C4-2B (cell line): Measurements from ENCODE around the gene ME3.

Source experiments
- ZFX ChIP-seq: fragments of 450-650 bp; IDR thresholded peaks from 2 replicates; pipeline ENCODE4 v1.6.1; 2017
- TF ChIP-seq, protein P1 (sequence below): fragments of 450-650 bp; conservative IDR thresholded peaks from 2 replicates; pipeline ENCODE4 v1.5.1; 2017; ENCODE audit warnings: mild to moderate bottlenecking

DNA sequence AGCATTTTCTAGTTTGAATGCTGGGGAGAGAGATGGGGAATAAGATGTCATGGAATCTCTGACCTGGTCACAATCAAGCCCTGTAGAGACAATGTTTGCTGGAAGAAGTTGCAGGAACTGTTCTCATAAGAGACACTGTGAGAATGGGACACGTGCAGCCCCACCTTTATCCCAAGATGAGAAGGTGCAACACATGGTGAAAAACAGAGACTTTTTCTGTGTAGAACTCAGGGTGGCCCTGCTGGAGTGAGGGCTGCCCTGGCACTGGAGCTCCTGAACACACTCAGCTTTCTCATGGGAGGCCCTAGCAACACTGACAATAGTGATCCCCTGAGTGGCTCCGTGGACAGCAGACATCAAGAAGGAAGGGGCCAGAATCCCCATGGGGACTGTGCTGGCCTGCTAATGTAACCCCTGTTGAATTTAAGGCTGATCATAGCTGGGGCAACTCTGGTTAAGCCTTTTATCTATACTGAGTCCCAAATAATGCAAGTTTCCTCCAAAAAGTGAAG, 106.6 kb downstream of the ME3 start:
- TF ChIP-seq, protein P1, sequence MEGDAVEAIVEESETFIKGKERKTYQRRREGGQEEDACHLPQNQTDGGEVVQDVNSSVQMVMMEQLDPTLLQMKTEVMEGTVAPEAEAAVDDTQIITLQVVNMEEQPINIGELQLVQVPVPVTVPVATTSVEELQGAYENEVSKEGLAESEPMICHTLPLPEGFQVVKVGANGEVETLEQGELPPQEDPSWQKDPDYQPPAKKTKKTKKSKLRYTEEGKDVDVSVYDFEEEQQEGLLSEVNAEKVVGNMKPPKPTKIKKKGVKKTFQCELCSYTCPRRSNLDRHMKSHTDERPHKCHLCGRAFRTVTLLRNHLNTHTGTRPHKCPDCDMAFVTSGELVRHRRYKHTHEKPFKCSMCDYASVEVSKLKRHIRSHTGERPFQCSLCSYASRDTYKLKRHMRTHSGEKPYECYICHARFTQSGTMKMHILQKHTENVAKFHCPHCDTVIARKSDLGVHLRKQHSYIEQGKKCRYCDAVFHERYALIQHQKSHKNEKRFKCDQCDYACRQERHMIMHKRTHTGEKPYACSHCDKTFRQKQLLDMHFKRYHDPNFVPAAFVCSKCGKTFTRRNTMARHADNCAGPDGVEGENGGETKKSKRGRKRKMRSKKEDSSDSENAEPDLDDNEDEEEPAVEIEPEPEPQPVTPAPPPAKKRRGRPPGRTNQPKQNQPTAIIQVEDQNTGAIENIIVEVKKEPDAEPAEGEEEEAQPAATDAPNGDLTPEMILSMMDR = no peak
- no peak for TF ChIP-seq ZFX
